VCaP (cell line): Measurements from ENCODE around the gene KNDC1.

Source experiments
- H3K27ac ChIP-seq: fragments of 450-650 bp; 2 replicates; pipeline ENCODE4 v1.5.1; 2017
- CTCF ChIP-seq: fragments of 450-650 bp; conservative IDR thresholded peaks from 2 replicates; pipeline ENCODE4 v1.5.1; 2017; ENCODE audit warnings: mild to moderate bottlenecking, moderate library complexity

The KNDC1 gene

GRCh38 chr10:133253361-133253955 is 93.4 kb downstream of the KNDC1 start:
- TF ChIP-seq CTCF = no peak
- H3K27ac ChIP-seq = no peak overlapping the region

GRCh38 chr10:133254421-133255120 is 94.6 kb downstream of the KNDC1 start:
- H3K27ac ChIP-seq = no peak overlapping the region
- no peak for TF ChIP-seq CTCF

GRCh38 chr10:133255323-133255722 is 95.3 kb downstream of the KNDC1 start:
- no peak for TF ChIP-seq CTCF
- no peak overlapping the region for H3K27ac ChIP-seq

- peak overlapping the region; percentile 40 for H3K27ac ChIP-seq
These were observed 97.6 kb downstream of the KNDC1 start for GRCh38 chr10:133257489-133258065.

GRCh38 chr10:133258066-133258817 is 98.2 kb downstream of the KNDC1 start:
- peak overlapping the region; percentile 40 for H3K27ac ChIP-seq

More at GRCh38 chr10:133257489-133258065, 97.6 kb downstream of the KNDC1 start:
- TF ChIP-seq CTCF = peak; percentile 49

GRCh38 chr10:133258818-133259601 is 99.0 kb downstream of the KNDC1 start:
- no peak for TF ChIP-seq CTCF
- H3K27ac ChIP-seq = peak overlapping the region; percentile 40

More at GRCh38 chr10:133258066-133258817, 98.2 kb downstream of the KNDC1 start:
- no peak for TF ChIP-seq CTCF
